Lower lobe of right lung (tissue), 2 donors: Measurements from ENCODE around the gene STAT4. TPM values are rescaled to one million over a fixed set of nuclear protein-coding genes. Genes with fewer than 3 reads are reported as not detected.

Source experiments
- ATAC-seq, 2 donors: fragments of 200-7000 bp; cut with Tn5 transposase; one replicate each; pipeline ENCODE4 v1.9.1; 2020 to 2022; ENCODE audit warnings: mild to moderate bottlenecking in 2 of 2, moderate library complexity in 2 of 2
- DNase-seq: peaks from one replicate; pipeline ENCODE4 v3.0.0-alpha.2; 2020
- H3K27ac ChIP-seq: fragments of 200-600 bp; one replicate; pipeline ENCODE4 v1.8.0; 2022
- H3K27me3 ChIP-seq: fragments of 200-600 bp; one replicate; pipeline ENCODE4 v1.8.0; 2022; ENCODE audit warnings: low read depth
- H3K36me3 ChIP-seq: fragments of 200-600 bp; one replicate; pipeline ENCODE4 v1.8.0; 2022; ENCODE audit warnings: mild to moderate bottlenecking
- H3K4me1 ChIP-seq: fragments of 200-600 bp; one replicate; pipeline ENCODE4 v1.8.0; 2022
- H3K4me3 ChIP-seq: fragments of 200-600 bp; one replicate; pipeline ENCODE4 v1.8.0; 2022; ENCODE audit warnings: mild to moderate bottlenecking
- H3K9me3 ChIP-seq: fragments of 200-600 bp; one replicate; pipeline ENCODE4 v1.8.0; 2022
- intact Hi-C: fragments of 100-400 bp; cut with DNase I; formaldehyde crosslinking; loops from one replicate; pipeline ENCODE4 v1.11.0; 2022
- total RNA-seq: library from RNA; stranded (reverse); fragmentation: NEBNext Ultra II Directional; extraction: Animal tissue kit (Norgen Biotek cat#: 25700); gene quantifications from one replicate; pipeline ENCODE4 v1.2.1, GENCODE V29; 2021
- TF ChIP-seq, protein P1 (sequence below): fragments of 200-600 bp; IDR thresholded peaks from one replicate; pipeline ENCODE4 v1.8.0; 2022; ENCODE audit warnings: antibody characterized with exemption, mild to moderate bottlenecking
- donor health status: DM: no; HTN: yes; CAD: no; lungs with severe emphysema.

STAT4 gene
- total RNA-seq, 1 donor from 2014 or later, result 5.8 TPM

DNA sequence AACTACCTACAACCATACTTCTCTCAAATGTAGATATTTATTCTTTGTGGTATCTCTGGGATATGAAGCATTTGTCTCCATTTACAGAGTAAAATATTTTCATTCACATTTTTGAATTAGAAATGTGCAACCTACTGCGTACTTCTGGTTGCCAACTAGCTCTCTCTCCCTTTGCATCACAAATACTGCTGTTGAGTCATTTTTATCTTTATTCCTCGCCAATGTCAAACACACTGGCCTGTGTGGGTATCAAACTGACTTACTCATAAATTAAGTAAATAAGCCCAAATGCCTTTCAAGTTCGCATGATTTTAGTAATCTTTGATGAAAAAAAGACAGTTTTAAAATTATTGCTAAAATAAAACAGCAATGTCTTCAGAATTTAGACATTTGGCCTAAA, 67.3 kb downstream of the STAT4 start:
- H3K4me3 ChIP-seq, result no peak overlapping the region
- H3K27ac ChIP-seq, result no peak overlapping the region
- intact Hi-C loops, result no loop called here
- H3K9me3 ChIP-seq, result no peaks in the 10 kb centered on the region
- no peaks in the 10 kb centered on the region for H3K27me3 ChIP-seq
- DNase-seq (no peak), ATAC-seq (no peak)
- H3K4me1 ChIP-seq, result no peaks in the 10 kb centered on the region
- H3K36me3 ChIP-seq, result no peaks in the 10 kb centered on the region
- TF ChIP-seq, protein P1, sequence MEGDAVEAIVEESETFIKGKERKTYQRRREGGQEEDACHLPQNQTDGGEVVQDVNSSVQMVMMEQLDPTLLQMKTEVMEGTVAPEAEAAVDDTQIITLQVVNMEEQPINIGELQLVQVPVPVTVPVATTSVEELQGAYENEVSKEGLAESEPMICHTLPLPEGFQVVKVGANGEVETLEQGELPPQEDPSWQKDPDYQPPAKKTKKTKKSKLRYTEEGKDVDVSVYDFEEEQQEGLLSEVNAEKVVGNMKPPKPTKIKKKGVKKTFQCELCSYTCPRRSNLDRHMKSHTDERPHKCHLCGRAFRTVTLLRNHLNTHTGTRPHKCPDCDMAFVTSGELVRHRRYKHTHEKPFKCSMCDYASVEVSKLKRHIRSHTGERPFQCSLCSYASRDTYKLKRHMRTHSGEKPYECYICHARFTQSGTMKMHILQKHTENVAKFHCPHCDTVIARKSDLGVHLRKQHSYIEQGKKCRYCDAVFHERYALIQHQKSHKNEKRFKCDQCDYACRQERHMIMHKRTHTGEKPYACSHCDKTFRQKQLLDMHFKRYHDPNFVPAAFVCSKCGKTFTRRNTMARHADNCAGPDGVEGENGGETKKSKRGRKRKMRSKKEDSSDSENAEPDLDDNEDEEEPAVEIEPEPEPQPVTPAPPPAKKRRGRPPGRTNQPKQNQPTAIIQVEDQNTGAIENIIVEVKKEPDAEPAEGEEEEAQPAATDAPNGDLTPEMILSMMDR, result no peak

DNA sequence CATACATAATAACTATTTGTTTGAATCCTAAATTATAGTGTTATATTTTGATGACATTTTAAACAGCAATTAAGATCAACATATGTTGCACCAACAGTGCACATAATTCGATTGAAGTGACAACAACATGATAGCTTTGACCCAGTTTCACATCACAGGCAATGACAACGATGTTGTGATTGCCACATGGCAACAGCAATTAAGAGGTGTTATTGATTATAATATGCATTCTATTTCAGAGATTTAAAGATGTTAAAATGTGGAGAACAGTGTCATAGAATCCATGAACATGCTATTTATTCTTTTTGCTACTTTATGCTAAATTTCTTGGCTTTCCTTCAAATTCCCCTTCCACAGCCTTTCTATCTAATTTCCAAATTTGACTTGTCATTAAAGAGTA, 68.5 kb downstream of the STAT4 start:
- no peak for DNase-seq

DNA sequence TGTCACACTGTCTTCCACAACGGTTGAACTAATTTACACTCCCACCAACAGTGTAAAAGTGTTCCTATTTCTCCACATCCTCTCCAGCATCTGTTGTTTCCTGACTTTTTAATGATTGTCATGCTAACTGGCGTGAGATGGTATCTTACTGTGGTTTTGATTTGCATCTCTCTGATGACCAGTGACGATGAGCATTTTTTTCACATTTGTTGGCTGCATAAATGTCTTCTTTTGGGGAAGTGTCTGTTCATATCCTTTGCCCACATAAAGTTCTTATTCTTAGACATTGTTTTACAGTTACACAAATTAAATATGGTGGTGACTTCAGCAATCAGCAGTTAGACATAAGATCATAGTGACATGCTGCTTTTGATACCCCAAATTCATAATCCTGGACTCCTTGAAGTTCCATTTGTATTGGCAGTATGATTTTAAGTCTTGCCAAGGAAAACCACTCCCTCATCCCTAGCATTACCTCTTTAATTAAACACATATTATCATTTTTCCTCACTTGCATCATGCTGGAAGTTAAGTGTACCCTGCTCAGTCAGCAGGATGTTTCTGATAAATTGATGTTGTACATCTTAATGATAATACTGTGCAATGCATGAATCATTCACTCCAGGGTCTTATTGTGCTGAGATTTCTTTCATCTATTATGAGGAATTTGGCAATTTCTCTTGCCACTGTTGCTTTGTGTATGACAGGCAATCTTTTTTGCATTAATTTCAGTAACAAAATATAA, 69.2 kb downstream of the STAT4 start:
- H3K4me1 ChIP-seq, result no peaks in the 10 kb centered on the region
- H3K4me3 ChIP-seq, result no peak overlapping the region
- no peak for ATAC-seq
- H3K27me3 ChIP-seq, result no peaks in the 10 kb centered on the region
- H3K36me3 ChIP-seq, result no peaks in the 10 kb centered on the region
- DNase-seq, result no peak
- intact Hi-C loops, result no loop called here
- TF ChIP-seq, protein P1, result no peak
- H3K27ac ChIP-seq, result no peak overlapping the region
- no peaks in the 10 kb centered on the region for H3K9me3 ChIP-seq

More for the DNA sequence above, 68.5 kb downstream of the STAT4 start:
- Histone ChIP-seq H3K36me3 (no peaks in the 10 kb centered on the region), H3K4me3 (no peak overlapping the region), H3K9me3 (no peaks in the 10 kb centered on the region), H3K27ac (no peak overlapping the region), H3K27me3 (no peaks in the 10 kb centered on the region), H3K4me1 (no peaks in the 10 kb centered on the region)
- TF ChIP-seq, protein P1, result no peak
- intact Hi-C loops, result no loop called here
- ATAC-seq, result no peak

DNA sequence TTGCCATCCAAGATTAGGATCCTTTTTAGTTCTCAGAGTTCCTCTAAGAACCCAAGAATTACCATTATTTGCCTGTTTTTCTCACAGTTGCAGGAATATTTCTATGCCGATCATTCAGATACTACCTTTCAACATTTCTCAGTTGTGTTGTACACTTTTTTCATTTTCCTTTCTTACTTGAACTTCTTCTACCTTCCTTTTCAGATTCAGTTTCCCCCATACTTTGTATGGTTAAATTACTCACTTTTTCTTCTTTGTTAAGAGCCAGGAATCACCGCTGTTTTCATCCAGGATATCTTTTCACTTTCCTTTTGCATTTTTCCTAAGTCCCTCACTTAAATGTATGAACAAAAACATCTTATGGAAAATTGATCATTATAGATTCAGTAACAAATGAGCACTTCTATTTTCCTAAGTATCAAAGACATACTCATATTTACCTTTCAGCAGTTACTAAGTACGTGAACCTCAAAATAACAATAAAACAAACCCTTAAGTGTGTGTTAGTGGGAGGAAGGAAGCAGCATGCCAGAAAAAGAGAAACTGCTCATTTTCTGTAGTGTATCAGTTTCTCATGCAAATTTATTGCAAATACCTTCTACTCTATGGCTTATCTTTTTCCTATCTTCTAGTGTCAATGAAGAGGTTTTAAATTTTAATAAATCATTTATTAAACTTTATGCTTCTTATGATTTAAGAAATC, 72.5 kb downstream of the STAT4 start:
- no peak overlapping the region for H3K27ac ChIP-seq
- DNase-seq, result no peak
- TF ChIP-seq, protein P1, result no peak
- H3K4me3 ChIP-seq, result no peak overlapping the region
- no peak for ATAC-seq
- H3K4me1 ChIP-seq, result no peaks in the 10 kb centered on the region
- no peaks in the 10 kb centered on the region for H3K27me3 ChIP-seq
- H3K36me3 ChIP-seq, result no peaks in the 10 kb centered on the region
- intact Hi-C loops, result no loop called here
- no peaks in the 10 kb centered on the region for H3K9me3 ChIP-seq

DNA sequence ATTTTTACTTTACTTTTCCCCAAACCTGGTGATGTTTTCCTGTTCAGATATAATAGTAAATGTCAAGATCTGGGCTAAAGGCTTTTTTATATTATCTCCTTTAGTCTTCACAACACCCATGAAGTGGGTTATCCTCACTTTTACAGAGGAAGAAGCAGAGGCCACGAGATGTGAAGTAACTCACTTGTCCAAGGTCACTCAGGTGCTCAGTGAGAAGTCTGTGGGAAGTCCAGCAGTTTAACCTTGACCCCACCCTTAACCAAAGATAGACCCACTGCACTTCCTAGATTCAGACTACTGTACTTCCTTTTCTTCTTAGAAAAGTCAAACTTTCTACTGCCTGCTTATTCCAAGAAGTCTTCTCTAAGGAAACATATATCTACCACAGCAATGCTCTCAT, 80.5 kb downstream of the STAT4 start:
- no peak overlapping the region for H3K4me3 ChIP-seq
- no peak overlapping the region for H3K27ac ChIP-seq
- no peak for ATAC-seq
- DNase-seq, result no peak
- intact Hi-C loops, result no loop called here
- no peaks in the 10 kb centered on the region for H3K27me3 ChIP-seq
- TF ChIP-seq, protein P1, result no peak
- H3K4me1 ChIP-seq, result no peaks in the 10 kb centered on the region
- H3K9me3 ChIP-seq, result no peaks in the 10 kb centered on the region
- H3K36me3 ChIP-seq, result no peaks in the 10 kb centered on the region
